CMK (cell line): ENCODE results near the gene TNFRSF14.

ENCODE experiments used
- DNase-seq: peaks from one replicate; pipeline ENCODE4 v3.0.0-alpha.2; 2010; ENCODE audit warnings: low read depth

Gene TNFRSF14

GRCh38 chr1:2523191-2523890 is 32.8 kb upstream of the TNFRSF14 start:
- DNase-seq, result no peak

GRCh38 chr1:2523891-2524609 is 32.1 kb upstream of the TNFRSF14 start:
- DNase-seq, result no peak

GRCh38 chr1:2525572-2525919 is 30.6 kb upstream of the TNFRSF14 start:
- no peak for DNase-seq

- peak; percentile 89 for DNase-seq
These were observed 30.0 kb upstream of the TNFRSF14 start, which contains the start of gene PANK4 for GRCh38 chr1:2525920-2526823. Gene PANK4 (minus strand): TSS chr1:2526596. CDS start chr1:2526587, 9 bp downstream.

- peak; percentile 72 for DNase-seq
These were observed 29.2 kb upstream of the TNFRSF14 start for GRCh38 chr1:2526824-2527555.

- no peak for DNase-seq
These were observed 28.7 kb upstream of the TNFRSF14 start for GRCh38 chr1:2527556-2527860.

- no peak for DNase-seq
These were observed 28.2 kb upstream of the TNFRSF14 start for GRCh38 chr1:2528016-2528415.

GRCh38 chr1:2528611-2528965 is 27.6 kb upstream of the TNFRSF14 start:
- no peak for DNase-seq

- DNase-seq, result no peak
These were observed 27.0 kb upstream of the TNFRSF14 start for GRCh38 chr1:2528966-2529783.

GRCh38 chr1:2529784-2530512 is 26.2 kb upstream of the TNFRSF14 start, which contains the start of gene HES5:
Gene HES5 (minus strand): TSS chr1:2530263. CDS start chr1:2530164, 99 bp downstream.
- DNase-seq, result no peak

GRCh38 chr1:2530513-2531361 is 25.4 kb upstream of the TNFRSF14 start:
- DNase-seq, result no peak

- DNase-seq, result no peak
These were observed 23.5 kb upstream of the TNFRSF14 start for GRCh38 chr1:2532485-2533160.

- DNase-seq, result no peak
These were observed 22.8 kb upstream of the TNFRSF14 start for GRCh38 chr1:2533365-2533764.

GRCh38 chr1:2534315-2534686 is 21.9 kb upstream of the TNFRSF14 start:
- DNase-seq, result no peak

GRCh38 chr1:2534687-2535441 is 21.3 kb upstream of the TNFRSF14 start:
- no peak for DNase-seq

- DNase-seq, result no peak
These were observed 20.7 kb upstream of the TNFRSF14 start for GRCh38 chr1:2535455-2535854.

GRCh38 chr1:2535981-2536380 is 20.2 kb upstream of the TNFRSF14 start:
- DNase-seq, result no peak

- no peak for DNase-seq
These were observed 18.4 kb upstream of the TNFRSF14 start for GRCh38 chr1:2537784-2538115.
